SW 1271 (cell line): ENCODE data around the gene NDRG3.
"Not testable (repeated sequence)": the region's sequence is repeated elsewhere in the genome, so short reads cannot be mapped to it uniquely, and the experiment has no call there.

Experiments
- DNase-seq, 2 experiments: peaks; one replicate each; lab custom pipeline; 2025; lab: John Stamatoyannopoulos, UW

The NDRG3 gene

DNA sequence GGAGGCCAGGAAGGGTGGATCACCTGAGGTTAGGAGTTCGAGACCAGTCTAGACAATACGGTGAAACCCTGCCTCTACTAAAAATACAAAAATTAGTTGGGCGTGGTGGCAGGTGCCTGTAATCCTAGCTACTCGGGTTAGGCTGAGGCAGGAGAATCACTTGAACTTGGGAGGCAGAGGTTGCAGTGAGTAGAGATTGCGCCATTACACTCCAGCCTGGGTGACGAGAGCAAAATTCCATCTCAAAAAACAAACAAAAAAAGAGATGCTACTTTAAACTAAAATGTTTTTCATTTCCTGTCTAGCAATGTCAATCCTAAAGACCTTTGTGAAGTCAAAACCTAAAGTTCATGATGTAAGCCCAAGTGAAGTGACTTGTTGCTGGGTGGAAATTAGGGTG is 14.8 kb upstream of the NDRG3 start:
- no peak for DNase-seq

- no peak for DNase-seq
Observed at GRCh38 chr20:36758276-36758675, 12.4 kb upstream of the NDRG3 start.

DNA sequence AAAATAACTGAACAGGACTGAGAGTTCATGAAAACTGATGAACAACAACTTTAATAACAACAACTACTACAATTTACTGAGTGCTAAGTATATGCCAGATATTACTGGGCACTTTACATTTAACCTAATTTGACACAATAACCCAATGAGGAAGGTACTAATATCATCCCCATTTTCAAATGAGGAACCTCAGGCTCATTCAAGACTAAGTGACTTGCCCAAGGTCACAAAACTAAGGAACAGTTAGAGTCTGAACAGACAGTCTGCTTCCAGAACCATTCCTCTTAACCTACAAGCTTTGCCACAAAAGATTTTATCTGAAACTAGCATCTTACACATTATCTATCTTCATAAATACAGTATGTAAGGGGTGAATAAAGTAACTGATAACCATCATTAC is 10.6 kb upstream of the NDRG3 start:
- DNase-seq = no peak

DNA sequence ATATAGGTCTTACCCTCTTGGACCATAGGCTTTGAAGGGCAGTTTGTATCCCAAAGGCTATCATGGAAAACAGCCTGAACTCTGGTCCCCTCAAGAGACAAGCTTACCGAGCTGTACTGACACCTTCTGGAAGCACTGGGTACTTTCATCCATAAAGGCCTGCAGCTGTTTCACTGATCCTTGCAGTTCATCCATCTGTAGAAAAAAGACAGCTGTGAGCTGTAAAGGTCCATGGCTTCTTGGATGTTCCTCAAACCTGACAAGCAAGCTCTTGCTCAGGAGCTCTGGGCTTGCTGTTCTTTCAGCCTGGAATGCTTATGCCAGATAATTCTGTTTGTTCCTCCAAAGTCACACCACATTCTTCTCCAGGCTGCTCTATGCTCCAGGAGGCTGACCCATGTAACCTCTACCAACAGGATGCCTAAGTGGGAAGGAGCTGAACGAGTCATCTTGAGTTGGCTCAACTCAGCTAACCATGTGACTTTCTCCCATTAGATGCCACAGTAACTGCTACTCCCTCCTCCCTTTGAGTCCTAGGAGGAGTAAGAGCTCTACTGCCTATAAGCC is 8.8 kb upstream of the NDRG3 start:
- peak; percentile 45 to 87 for DNase-seq

- no peak for DNase-seq
Observed at GRCh38 chr20:36752582-36752981, 6.7 kb upstream of the NDRG3 start.

DNA sequence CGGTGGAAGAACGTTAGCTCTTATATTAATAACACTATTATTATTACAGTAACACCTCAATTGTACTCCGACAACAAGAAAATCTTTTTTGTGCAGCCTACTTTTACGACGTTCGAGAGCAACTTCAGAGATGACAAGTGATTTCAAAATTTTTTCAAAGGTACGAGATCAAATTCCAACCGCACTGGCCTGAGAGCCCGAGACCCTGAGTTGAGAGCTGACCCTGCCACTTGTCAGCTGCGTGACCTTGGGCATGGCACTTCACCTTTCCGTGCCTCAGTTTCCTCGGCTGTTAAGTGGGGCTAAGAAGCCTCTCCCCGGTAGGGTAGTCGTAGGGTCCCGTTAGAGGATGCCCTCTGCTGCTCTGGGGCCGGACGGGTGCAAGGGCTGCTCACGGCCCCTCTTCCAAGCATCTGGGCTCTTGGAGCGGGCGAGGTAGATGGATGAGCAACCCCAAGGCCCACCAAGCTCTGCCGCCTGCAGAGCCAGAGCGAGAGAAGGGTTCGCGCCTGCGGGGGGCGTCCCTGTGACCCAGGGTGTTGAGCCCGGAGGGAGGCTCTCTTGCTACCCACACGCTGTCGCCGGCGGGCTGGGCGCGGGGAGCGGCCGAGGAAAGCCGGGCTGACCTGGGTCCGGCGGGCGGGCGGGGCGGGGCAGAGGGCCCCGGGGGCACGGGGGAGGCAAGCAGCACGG is 510 bp downstream of the NDRG3 start:
- DNase-seq = no peak

GRCh38 chr20:36744764-36745191 is 1.1 kb downstream of the NDRG3 start:
- no peak for DNase-seq

GRCh38 chr20:36744243-36744642 is 1.6 kb downstream of the NDRG3 start:
- DNase-seq = no peak

DNA sequence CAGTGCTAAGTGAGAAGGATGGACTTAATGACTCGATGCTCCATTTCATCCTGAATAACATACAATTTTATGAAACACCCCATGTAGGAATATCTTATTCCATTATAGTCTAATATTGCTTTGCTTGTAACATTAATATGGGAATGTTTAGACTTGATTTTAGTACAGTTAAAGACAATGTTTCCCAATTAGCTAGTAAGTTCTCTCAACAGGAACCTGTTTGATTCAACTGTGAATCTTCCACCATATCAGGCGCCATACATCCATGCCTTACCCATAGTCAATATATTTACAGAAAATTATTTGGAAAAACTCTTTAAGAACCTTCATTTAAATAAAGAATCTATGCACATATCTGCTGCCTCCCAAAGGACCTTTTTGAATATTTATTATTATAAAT is 3.3 kb downstream of the NDRG3 start:
- no peak for DNase-seq

DNA sequence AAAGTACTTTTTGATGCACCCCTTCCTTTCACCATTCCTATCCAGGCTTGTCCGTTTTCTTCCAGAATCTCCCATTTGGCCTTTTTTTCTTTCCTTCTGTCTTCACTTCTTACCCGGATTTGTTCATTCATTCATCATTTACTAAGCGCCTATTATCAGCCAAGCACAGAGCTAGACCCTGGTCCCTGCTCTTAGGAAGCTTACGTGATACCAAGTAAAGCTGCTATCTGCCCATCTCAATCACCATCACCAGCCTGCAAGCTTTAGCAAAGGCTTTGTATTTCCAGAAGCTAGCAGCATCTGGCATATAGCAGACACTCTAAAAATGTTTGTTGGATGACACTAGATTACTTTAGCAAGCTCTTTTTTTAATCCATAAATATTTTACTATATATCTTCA is 4.8 kb downstream of the NDRG3 start:
- DNase-seq = no peak

GRCh38 chr20:36737183-36737499 is 8.7 kb downstream of the NDRG3 start:
- no peak for DNase-seq

GRCh38 chr20:36736451-36737182 is 9.3 kb downstream of the NDRG3 start:
- DNase-seq = no peak

DNA sequence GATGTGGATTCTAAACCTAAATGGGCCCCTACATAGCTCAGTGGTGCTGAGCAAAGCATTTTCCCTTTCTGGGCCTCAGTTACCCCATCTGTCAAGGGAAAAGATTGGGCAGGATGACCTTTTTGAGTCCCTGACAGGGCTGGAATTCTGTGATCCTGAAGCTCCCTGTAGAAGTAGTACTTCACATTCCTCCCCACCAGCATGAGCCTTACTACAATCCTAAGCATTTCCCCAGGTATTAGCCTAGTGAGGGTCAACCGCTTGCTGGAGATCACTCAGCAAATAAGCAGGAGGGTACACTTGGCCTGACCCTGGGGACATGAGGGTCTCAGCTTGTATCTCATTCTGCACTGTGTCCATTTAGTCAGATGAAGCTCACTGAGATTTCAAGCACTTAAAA is 13.4 kb downstream of the NDRG3 start:
- no peak for DNase-seq

DNA sequence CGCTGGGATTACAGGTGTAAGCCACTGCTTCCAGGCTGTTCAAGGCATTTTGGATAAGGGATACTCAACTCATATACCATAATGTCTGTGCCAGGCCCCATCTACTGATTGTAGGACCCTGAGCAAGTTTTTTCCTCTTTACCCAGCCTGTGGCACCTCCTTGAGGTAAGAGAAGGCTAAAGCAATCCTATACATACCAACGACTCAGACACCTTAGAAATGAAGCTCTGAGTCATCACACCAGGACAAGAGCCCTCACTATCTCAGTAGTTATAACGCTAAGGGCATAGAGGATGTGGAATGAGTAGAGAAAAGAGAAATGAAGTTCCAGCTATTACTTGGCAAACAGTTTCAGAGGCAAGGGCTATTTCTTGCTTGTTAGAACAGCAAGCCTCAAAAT is 16.9 kb downstream of the NDRG3 start:
- peak in 1 of 2 experiments; percentile 41 for DNase-seq

DNA sequence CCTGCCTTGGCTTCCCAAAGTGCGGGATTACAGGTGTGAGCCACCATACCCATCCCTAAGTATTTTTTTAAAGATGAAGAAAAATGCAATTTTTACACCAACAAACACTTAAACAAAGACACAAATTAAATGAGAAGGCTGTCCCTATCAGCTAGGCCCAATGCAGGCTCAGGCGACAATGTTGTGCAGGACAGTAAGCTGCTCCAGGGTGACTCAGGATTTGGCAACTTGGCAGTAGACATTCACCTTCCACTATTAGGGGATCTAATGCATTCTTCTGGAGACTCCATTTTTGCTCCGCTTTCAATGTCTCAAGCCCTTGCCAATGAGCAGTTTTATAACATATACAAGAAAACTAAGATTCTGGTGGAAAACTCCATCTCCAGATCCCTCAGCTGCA is 19.7 kb downstream of the NDRG3 start:
- no peak for DNase-seq

GRCh38 chr20:36720510-36720909 is 25.4 kb downstream of the NDRG3 start:
- no peak for DNase-seq

GRCh38 chr20:36717657-36718056 is 28.2 kb downstream of the NDRG3 start:
- no peak for DNase-seq

DNA sequence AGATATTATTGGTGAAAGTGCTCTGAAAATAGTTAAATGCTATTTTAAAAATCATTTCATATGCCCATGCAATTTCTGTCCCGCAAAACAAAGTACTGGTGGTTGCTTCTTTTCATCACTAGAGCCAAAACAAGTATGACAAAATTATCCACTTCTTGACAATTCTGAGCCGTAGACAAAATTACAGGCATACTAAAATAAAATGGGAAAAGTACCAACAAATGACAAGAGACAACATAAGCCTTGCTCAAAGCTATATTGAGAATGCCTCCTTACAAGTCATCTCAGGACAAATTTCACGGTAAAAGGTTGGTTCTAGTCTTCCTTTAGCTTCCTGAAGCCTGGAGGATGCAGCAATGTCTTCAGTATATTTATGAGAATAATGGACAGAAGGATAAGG is 28.9 kb downstream of the NDRG3 start:
- DNase-seq = no peak

DNA sequence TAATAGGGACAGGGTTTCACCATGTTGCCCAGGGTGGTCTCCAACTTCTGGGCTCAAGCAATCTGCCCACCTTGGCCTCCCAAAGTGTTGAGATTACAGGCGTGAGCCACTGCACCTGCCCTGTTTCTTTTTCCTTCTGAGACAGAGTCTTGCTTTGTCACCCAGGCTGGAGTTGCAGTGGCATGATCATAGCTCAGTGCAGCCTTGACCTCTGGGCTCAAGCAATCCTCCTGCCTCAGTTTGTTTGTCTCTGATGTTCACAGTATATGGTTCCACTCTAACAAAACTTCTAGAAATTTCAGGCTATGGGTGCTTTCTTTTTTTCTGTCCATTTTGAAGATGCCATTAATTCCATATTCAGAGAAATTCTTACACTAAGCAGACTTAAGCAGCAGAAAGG is 33.1 kb downstream of the NDRG3 start:
- no peak for DNase-seq

GRCh38 chr20:36709126-36709525 is 36.8 kb downstream of the NDRG3 start:
- no peak for DNase-seq

- DNase-seq = no peak
Observed at GRCh38 chr20:36703530-36703929, 42.4 kb downstream of the NDRG3 start.

DNA sequence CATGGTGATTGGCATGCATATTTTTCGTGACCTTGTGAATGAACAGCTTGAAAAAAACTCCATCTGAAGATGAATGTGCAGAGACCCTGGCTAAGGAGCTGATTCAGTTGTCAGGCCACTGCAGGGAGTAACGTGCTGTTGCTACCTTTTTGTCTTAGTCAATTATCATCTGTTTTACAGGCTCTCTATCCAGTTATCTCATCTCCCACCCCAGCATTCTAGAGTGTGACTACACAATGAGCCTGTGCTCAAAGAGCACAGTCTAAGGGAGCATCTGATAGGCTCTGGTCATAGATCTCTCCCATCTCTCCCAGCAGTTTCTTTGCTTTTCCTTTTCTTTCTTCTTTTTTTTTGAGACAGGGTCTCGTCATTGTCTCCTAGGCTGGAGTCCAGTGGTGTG is 45.5 kb downstream of the NDRG3 start:
- DNase-seq = no peak

DNA sequence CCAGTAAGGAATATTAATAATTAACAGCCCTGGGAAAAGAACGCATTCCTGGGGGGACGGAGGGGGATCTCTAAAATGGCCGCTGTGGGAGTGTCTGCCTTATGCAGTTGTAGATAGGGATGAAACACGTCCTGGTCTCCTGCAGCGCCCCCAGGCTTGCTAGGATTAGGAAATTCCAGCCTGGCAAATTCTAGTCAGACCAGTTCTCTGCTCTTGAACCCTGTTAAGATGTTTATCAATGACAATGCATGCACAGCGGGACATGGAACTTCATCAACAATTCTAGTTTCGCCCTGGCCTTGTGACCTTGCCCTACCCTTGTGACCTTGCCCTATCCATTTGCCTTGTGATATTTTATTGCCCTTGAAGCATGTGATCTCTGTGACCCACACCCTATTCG is 50.4 kb downstream of the NDRG3 start:
- not testable (repeated sequence) for DNase-seq

DNA sequence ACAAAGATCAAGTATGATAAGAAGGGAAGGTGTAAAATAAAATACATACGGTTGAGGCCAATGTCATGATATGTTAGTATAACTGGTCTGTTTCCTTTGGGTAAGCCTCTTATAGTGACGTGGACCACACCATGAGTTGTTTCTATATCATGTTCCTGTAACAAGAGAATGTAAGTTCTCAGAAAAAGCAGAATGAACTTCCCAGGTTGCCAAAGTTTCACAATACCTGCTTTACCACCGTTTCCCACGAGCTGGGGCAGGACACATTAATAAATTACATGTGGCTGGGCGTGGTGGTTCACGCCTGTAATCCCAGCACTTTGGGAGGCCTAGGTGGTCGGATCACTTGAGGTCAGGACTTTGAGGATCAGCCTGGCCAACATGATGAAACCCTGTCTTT is 57.3 kb downstream of the NDRG3 start:
- no peak for DNase-seq
